H9 (cell line): ENCODE measurements around the gene ERVH48-1. TPM values are rescaled to one million over a fixed set of nuclear protein-coding genes. Genes with fewer than 3 reads are reported as not detected.
A peak's percentile ranks its signal among the peaks of the same experiment; 100 is the strongest.

Source experiments
- DNase-seq: peaks from one replicate; pipeline ENCODE4 v3.0.0-alpha.2; 2017
- H2AFZ ChIP-seq: one replicate; pipeline ENCODE4 v1.6.1; 2013; ENCODE audit warnings: mild to moderate bottlenecking, low read length, control low read depth, moderate library complexity
- H2AK5ac ChIP-seq: 2 replicates; pipeline ENCODE4 v1.6.1; 2013; ENCODE audit warnings: low read length, control low read depth, mixed read lengths; ENCODE audit not compliant: insufficient read length
- H2BK120ac ChIP-seq: one replicate; pipeline ENCODE4 v1.6.1; 2013; ENCODE audit warnings: low read depth, mild to moderate bottlenecking, low read length, control low read depth, inconsistent platforms; ENCODE audit not compliant: poor library complexity, severe bottlenecking
- H2BK12ac ChIP-seq: 2 replicates; pipeline ENCODE4 v1.6.1; 2013; ENCODE audit warnings: low read length, control low read depth, mixed read lengths, low read depth; ENCODE audit not compliant: insufficient read length
- H2BK15ac ChIP-seq: 2 replicates; pipeline ENCODE4 v1.6.1; 2013; ENCODE audit warnings: low read depth, low read length, control low read depth
- H2BK20ac ChIP-seq: one replicate; pipeline ENCODE4 v1.6.1; 2013; ENCODE audit warnings: low read depth, mild to moderate bottlenecking, low read length, control low read depth, inconsistent platforms; ENCODE audit not compliant: poor library complexity, severe bottlenecking
- H2BK5ac ChIP-seq: 2 replicates; pipeline ENCODE4 v1.6.1; 2013; ENCODE audit warnings: low read length, control low read depth, mixed read lengths; ENCODE audit not compliant: insufficient read length
- H3K14ac ChIP-seq: 2 replicates; pipeline ENCODE4 v1.6.1; 2013; ENCODE audit warnings: low read length, control low read depth; ENCODE audit not compliant: insufficient read depth
- H3K18ac ChIP-seq: 2 replicates; pipeline ENCODE4 v1.6.1; 2013; ENCODE audit warnings: low read depth, mild to moderate bottlenecking, mixed read lengths, low read length, control low read depth; ENCODE audit not compliant: insufficient read length
- H3K23ac ChIP-seq: 2 replicates; pipeline ENCODE4 v1.6.1; 2013; ENCODE audit warnings: low read length, control low read depth, mixed read lengths, low read depth; ENCODE audit not compliant: insufficient read length
- H3K23me2 ChIP-seq: 2 replicates; pipeline ENCODE4 v1.6.1; 2013; ENCODE audit warnings: low read depth, mild to moderate bottlenecking, mixed read lengths, low read length, control low read depth; ENCODE audit not compliant: insufficient read length, poor library complexity, severe bottlenecking
- H3K27ac ChIP-seq: 2 replicates; pipeline ENCODE4 v1.5.1; 2013; ENCODE audit warnings: low read length, control low read depth, mixed read lengths, low read depth; ENCODE audit not compliant: insufficient read length
- H3K27me3 ChIP-seq: 2 replicates; pipeline ENCODE4 v1.6.1; 2013; ENCODE audit warnings: low read length, control low read depth, inconsistent platforms; ENCODE audit not compliant: insufficient read depth
- H3K4ac ChIP-seq: 2 replicates; pipeline ENCODE4 v1.6.1; 2013; ENCODE audit warnings: low read depth, mild to moderate bottlenecking, control low read depth, inconsistent platforms, low read length, moderate library complexity
- H3K4me1 ChIP-seq: 2 replicates; pipeline ENCODE4 v1.6.1; 2013; ENCODE audit warnings: low read length, control low read depth, inconsistent platforms; ENCODE audit not compliant: insufficient read depth
- H3K4me2 ChIP-seq: 2 replicates; pipeline ENCODE4 v1.6.1; 2013; ENCODE audit warnings: low read length, control low read depth, mixed read lengths; ENCODE audit not compliant: insufficient read length, insufficient read depth
- H3K56ac ChIP-seq: 2 replicates; pipeline ENCODE4 v1.6.1; 2013; ENCODE audit warnings: low read depth, mild to moderate bottlenecking, mixed read lengths, low read length, control low read depth; ENCODE audit not compliant: insufficient read length
- H3K79me1 ChIP-seq: 2 replicates; pipeline ENCODE4 v1.6.1; 2013; ENCODE audit warnings: low read depth, mild to moderate bottlenecking, moderate library complexity, low read length, control low read depth, inconsistent platforms; ENCODE audit not compliant: insufficient read depth, poor library complexity, severe bottlenecking
- H3K79me2 ChIP-seq: 2 replicates; pipeline ENCODE4 v1.6.1; 2013; ENCODE audit warnings: low read length, control low read depth, inconsistent platforms; ENCODE audit not compliant: insufficient read depth
- H3K9ac ChIP-seq: 2 replicates; pipeline ENCODE4 v1.6.1; 2013; ENCODE audit warnings: low read length, control low read depth, mixed read lengths; ENCODE audit not compliant: insufficient read length; ENCODE audit errors: extremely low read depth
- H3K9me3 ChIP-seq: one replicate; pipeline ENCODE4 v1.6.1; 2013; ENCODE audit warnings: low read depth, low read length, inconsistent platforms; ENCODE audit not compliant: control insufficient read depth
- H3T11ph ChIP-seq: one replicate; pipeline ENCODE4 v1.6.1; 2013; ENCODE audit warnings: mild to moderate bottlenecking, low read length, control low read depth, inconsistent platforms
- H4K20me1 ChIP-seq: one replicate; pipeline ENCODE4 v1.6.1; 2013; ENCODE audit not compliant: control insufficient read depth, insufficient read length, insufficient read depth
- H4K5ac ChIP-seq: 2 replicates; pipeline ENCODE4 v1.6.1; 2013; ENCODE audit warnings: low read depth, mild to moderate bottlenecking, mixed read lengths, low read length, control low read depth; ENCODE audit not compliant: insufficient read length
- H4K8ac ChIP-seq: replicated peaks from 2 replicates; pipeline ENCODE4 v1.6.1; 2013; ENCODE audit warnings: low read length, control low read depth, mixed read lengths, low read depth; ENCODE audit not compliant: insufficient read length
- H4K91ac ChIP-seq: 2 replicates; pipeline ENCODE4 v1.6.1; 2013; ENCODE audit warnings: low read depth, mild to moderate bottlenecking, moderate library complexity, mixed read lengths, low read length, control low read depth; ENCODE audit not compliant: insufficient read length
- H3K27ac Mint-ChIP-seq, 3 experiments: 2 replicates in 2 of 3; 3 replicates in 1 of 3; pipeline ENCODE4 v1.8.0; 2020 to 2021; ENCODE audit warnings: mixed read lengths in 3 of 3, mild to moderate bottlenecking in 1 of 3, moderate library complexity in 1 of 3
- H3K27me3 Mint-ChIP-seq: 2 replicates; pipeline ENCODE4 v1.8.0; 2021; ENCODE audit warnings: low read depth, mild to moderate bottlenecking, moderate library complexity, mixed read lengths
- H3K36me3 Mint-ChIP-seq, 3 experiments: 2 replicates in 2 of 3; 3 replicates in 1 of 3; pipeline ENCODE4 v1.8.0; 2020 to 2021; ENCODE audit warnings: low read depth in 3 of 3, mixed read lengths in 3 of 3; ENCODE audit not compliant: insufficient read depth in 1 of 3
- H3K4me1 Mint-ChIP-seq, 2 experiments: 2 replicates each; pipeline ENCODE4 v1.8.0; 2020; ENCODE audit warnings: mixed read lengths in 2 of 2
- H3K4me3 Mint-ChIP-seq, 2 experiments: 2 replicates in 1 of 2; 3 replicates in 1 of 2; pipeline ENCODE4 v1.8.0; 2020 to 2021; ENCODE audit warnings: mild to moderate bottlenecking in 2 of 2, mixed read lengths in 2 of 2, moderate library complexity in 1 of 2
- H3K9me3 Mint-ChIP-seq, 2 experiments: 2 replicates in 1 of 2; 3 replicates in 1 of 2; pipeline ENCODE4 v1.8.0; 2020; ENCODE audit warnings: mild to moderate bottlenecking in 2 of 2, mixed read lengths in 2 of 2, moderate library complexity in 1 of 2
- WGBS: extraction: QIAGEN DNeasy Blood & Tissue Kit; methylation state at CpG from one replicate; pipeline ENCODE4 v1.1.7; 2013; ENCODE audit warnings: missing lambda C conversion rate, low lambda C conversion rate, mixed read lengths; ENCODE audit not compliant: insufficient read length; ENCODE audit errors: extremely low coverage; 5-methylcytosine and 5-hydroxymethylcytosine counted together
- long read RNA-seq: library from polyadenylated mRNA; unstranded; transcript quantifications from one replicate; pipeline ENCODE4 v2.0.0, GENCODE V29; 2020
- total RNA-seq: library from RNA; stranded (reverse); gene quantifications from 2 replicates; pipeline ENCODE4 v1.2.1, GENCODE V29; 2021
- TF ChIP-seq, protein P1 (sequence below): fragments of 200-600 bp; sonication (generic); conservative IDR thresholded peaks from 3 replicates; pipeline ENCODE4 v1.8.0; 2021; ENCODE audit warnings: antibody characterized with exemption, mild to moderate bottlenecking

ERVH48-1 gene
- 234 and 238 TPM in 2 replicates for total RNA-seq
- long read RNA-seq, transcript ERVH48-1-201 (2 exons, 2,790 nt): major isoform, 738 of 783 reads
- long read RNA-seq, transcript ERVH48-1-202 (1 exons, 2,094 nt): minor isoform, 15 of 783 reads
- long read RNA-seq, partial matches to known transcripts: 0 of 783 reads
- long read RNA-seq, other reads (novel, unspliced or antisense): 30 of 783 reads

GRCh38 chr21:42925114-42925926 is at the start of gene ERVH48-1:
ERVH48-1 (minus strand) TSS chr21:42925630; CDS start chr21:42919006, 6,624 bp downstream.
- Histone ChIP-seq H3K23ac (no peak within 1 kb of the TSS), H3K4me2 (peak within 1 kb of the TSS; percentile 34), H3K27ac (peak within 1 kb of the TSS; percentile 90), H2BK20ac (no peak within 1 kb of the TSS), H3K18ac (peak within 1 kb of the TSS; percentile 90), H4K20me1 (no peaks in the 10 kb centered on the region), H2AK5ac (no peak within 1 kb of the TSS), H3K79me1 (no peaks in the 10 kb centered on the region), H3T11ph (no peak within 1 kb of the TSS), H3K56ac (no peak within 1 kb of the TSS), H2BK12ac (no peak within 1 kb of the TSS), H3K4ac (no peak within 1 kb of the TSS; the same call in 1 of the 2 replicates), H3K4me1 (peaks cover 2% of the 10 kb centered on the region; the same call in 1 of the 2 replicates), H4K91ac (no peak within 1 kb of the TSS), H3K27me3 (no peaks in the 10 kb centered on the region), H2BK15ac (no peak within 1 kb of the TSS), H2BK120ac (no peak within 1 kb of the TSS), H3K79me2 (no peaks in the 10 kb centered on the region; the same call in 1 of the 2 replicates), H2AFZ (no peak within 1 kb of the TSS), H2BK5ac (no peak within 1 kb of the TSS), H3K23me2 (peaks cover 11% of the 10 kb centered on the region), H3K14ac (peak within 1 kb of the TSS; percentile 94), H4K8ac (no peak within 1 kb of the TSS), H3K9ac (peak within 1 kb of the TSS; percentile 94), H4K5ac (no peak within 1 kb of the TSS), H3K9me3 (no peaks in the 10 kb centered on the region)
- Mint-ChIP-seq H3K4me3 (peak within 1 kb of the TSS; percentile 19 to 60; a peak in 2 of 5 replicates), H3K27me3 (peaks cover 1% of the 10 kb centered on the region; the same call in 1 of the 2 replicates), H3K9me3 (no peaks in the 10 kb centered on the region), H3K27ac (peak within 1 kb of the TSS; percentile 97 to 99 (median 99)), H3K4me1 (peaks cover 34 to 37% of the 10 kb centered on the region in 2 experiments), H3K36me3 (peaks cover 4 to 7% (median 5%) of the 10 kb centered on the region in 3 experiments; a peak in 5 of 7 replicates)
- DNase-seq: peak; percentile 83
- TF ChIP-seq, protein P1, sequence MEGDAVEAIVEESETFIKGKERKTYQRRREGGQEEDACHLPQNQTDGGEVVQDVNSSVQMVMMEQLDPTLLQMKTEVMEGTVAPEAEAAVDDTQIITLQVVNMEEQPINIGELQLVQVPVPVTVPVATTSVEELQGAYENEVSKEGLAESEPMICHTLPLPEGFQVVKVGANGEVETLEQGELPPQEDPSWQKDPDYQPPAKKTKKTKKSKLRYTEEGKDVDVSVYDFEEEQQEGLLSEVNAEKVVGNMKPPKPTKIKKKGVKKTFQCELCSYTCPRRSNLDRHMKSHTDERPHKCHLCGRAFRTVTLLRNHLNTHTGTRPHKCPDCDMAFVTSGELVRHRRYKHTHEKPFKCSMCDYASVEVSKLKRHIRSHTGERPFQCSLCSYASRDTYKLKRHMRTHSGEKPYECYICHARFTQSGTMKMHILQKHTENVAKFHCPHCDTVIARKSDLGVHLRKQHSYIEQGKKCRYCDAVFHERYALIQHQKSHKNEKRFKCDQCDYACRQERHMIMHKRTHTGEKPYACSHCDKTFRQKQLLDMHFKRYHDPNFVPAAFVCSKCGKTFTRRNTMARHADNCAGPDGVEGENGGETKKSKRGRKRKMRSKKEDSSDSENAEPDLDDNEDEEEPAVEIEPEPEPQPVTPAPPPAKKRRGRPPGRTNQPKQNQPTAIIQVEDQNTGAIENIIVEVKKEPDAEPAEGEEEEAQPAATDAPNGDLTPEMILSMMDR: no peak
- no CpG with 5 or more reads among the region's 29 CpGs for WGBS
